Prostate gland (tissue), 2 donors: ENCODE results near the gene VPS9D1.

Source experiments
- POLR2A ChIP-seq: fragments of 450-650 bp; IDR thresholded peaks from one replicate; pipeline ENCODE4 v1.6.1; 2016; ENCODE audit warnings: antibody characterized with exemption, mild to moderate bottlenecking
- POLR2AphosphoS5 ChIP-seq: sonication (generic); formaldehyde crosslinking; IDR thresholded peaks from one replicate; pipeline ENCODE4 v1.6.1; 2017; ENCODE audit warnings: antibody characterized with exemption
- TF ChIP-seq, protein P1 (sequence below), 4 experiments: fragments of 200-600 bp in 2 of 4; fragments of 450-650 bp in 2 of 4; sonication (generic) in 2 of 4; IDR thresholded peaks; 1 replicate in 3 of 4; 2 replicates in 1 of 4; pipeline ENCODE4 v1.5.1; 2016 to 2019; ENCODE audit warnings: antibody characterized with exemption in 4 of 4, mild to moderate bottlenecking in 2 of 4, moderate library complexity in 2 of 4

DNA sequence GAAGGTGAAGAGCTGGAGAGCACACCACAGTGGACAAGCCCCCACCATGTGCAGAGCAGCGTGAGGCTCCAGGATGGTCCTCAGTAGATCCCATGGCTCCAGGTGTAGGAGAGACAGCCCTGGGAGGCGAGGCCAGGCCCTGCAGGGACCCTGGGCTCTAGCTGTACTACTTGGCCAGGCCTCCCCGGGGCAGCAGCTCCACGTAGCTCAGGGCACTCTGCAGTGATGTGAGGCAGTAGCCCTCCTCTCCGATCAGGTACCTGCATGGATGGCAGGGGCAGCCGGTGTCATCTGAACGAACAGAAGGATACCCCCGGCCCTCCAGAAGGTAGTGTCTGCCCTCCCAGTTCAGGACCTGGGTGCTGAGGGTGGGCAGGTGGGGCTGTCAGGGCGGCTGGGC, 13.0 kb downstream of the VPS9D1 start:
- TF ChIP-seq, protein P1, sequence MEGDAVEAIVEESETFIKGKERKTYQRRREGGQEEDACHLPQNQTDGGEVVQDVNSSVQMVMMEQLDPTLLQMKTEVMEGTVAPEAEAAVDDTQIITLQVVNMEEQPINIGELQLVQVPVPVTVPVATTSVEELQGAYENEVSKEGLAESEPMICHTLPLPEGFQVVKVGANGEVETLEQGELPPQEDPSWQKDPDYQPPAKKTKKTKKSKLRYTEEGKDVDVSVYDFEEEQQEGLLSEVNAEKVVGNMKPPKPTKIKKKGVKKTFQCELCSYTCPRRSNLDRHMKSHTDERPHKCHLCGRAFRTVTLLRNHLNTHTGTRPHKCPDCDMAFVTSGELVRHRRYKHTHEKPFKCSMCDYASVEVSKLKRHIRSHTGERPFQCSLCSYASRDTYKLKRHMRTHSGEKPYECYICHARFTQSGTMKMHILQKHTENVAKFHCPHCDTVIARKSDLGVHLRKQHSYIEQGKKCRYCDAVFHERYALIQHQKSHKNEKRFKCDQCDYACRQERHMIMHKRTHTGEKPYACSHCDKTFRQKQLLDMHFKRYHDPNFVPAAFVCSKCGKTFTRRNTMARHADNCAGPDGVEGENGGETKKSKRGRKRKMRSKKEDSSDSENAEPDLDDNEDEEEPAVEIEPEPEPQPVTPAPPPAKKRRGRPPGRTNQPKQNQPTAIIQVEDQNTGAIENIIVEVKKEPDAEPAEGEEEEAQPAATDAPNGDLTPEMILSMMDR (IDR thresholded peaks at IDR 0.05), result no peak
- TF ChIP-seq POLR2A, result no peak
- no peak for TF ChIP-seq POLR2AphosphoS5
